GM23338 (cell line): ENCODE results near the gene RORB. TPM values are rescaled to one million over a fixed set of nuclear protein-coding genes. Genes with fewer than 3 reads are reported as not detected.

Experiments used
- ATAC-seq: fragments of 200-7000 bp; cut with Tn5 transposase; 3 replicates; pipeline ENCODE4 v1.9.1; 2020
- DNase-seq: peaks from one replicate; pipeline ENCODE4 v3.0.0-alpha.2; 2015; ENCODE audit warnings: low spot score
- H2AFZ ChIP-seq: fragments of 200-600 bp; sonication (generic); 2 replicates; pipeline ENCODE4 v1.8.0; 2016; ENCODE audit warnings: antibody characterized with exemption, mild to moderate bottlenecking, moderate library complexity
- H3F3A ChIP-seq: fragments of 200-600 bp; sonication (generic); replicated peaks from 2 replicates; pipeline ENCODE4 v1.8.0; 2017; ENCODE audit warnings: antibody characterized with exemption, mixed run types, low read depth
- H3K27ac ChIP-seq: fragments of 200-600 bp; sonication (generic); 2 replicates; pipeline ENCODE4 v1.6.1; 2016; ENCODE audit warnings: low read depth
- H3K27me3 ChIP-seq: fragments of 200-600 bp; sonication (generic); 2 replicates; pipeline ENCODE4 v1.8.0; 2016; ENCODE audit warnings: mild to moderate bottlenecking, mixed run types, moderate library complexity; ENCODE audit not compliant: insufficient read depth
- H3K36me3 ChIP-seq: fragments of 200-600 bp; sonication (generic); 2 replicates; pipeline ENCODE4 v1.8.0; 2016; ENCODE audit warnings: mild to moderate bottlenecking; ENCODE audit not compliant: insufficient read depth
- H3K4me1 ChIP-seq: fragments of 200-600 bp; sonication (generic); 2 replicates; pipeline ENCODE4 v1.8.0; 2016; ENCODE audit warnings: mild to moderate bottlenecking, moderate library complexity; ENCODE audit not compliant: insufficient read depth
- H3K4me2 ChIP-seq: fragments of 200-600 bp; sonication (generic); 2 replicates; pipeline ENCODE4 v1.7.1; 2017; ENCODE audit warnings: mixed run types
- H3K4me3 ChIP-seq: fragments of 200-600 bp; sonication (generic); 2 replicates; pipeline ENCODE4 v1.6.1; 2016; ENCODE audit warnings: mixed run types
- H3K79me2 ChIP-seq: fragments of 200-600 bp; sonication (generic); replicated peaks from 2 replicates; pipeline ENCODE4 v1.8.0; 2017; ENCODE audit warnings: mild to moderate bottlenecking; ENCODE audit not compliant: insufficient read depth
- H3K9me2 ChIP-seq: fragments of 200-600 bp; sonication (generic); 2 replicates; pipeline ENCODE4 v1.8.0; 2017; ENCODE audit not compliant: insufficient read depth
- H4K20me1 ChIP-seq: fragments of 200-600 bp; sonication (generic); replicated peaks from 2 replicates; pipeline ENCODE4 v1.8.0; 2017; ENCODE audit warnings: mild to moderate bottlenecking; ENCODE audit not compliant: insufficient read depth
- H3K27ac Mint-ChIP-seq: 2 replicates; pipeline ENCODE4 v1.8.0; 2020; ENCODE audit warnings: inconsistent platforms, mild to moderate bottlenecking, moderate library complexity, mixed read lengths
- H3K27me3 Mint-ChIP-seq: 3 replicates; pipeline ENCODE4 v1.8.0; 2022; ENCODE audit warnings: low read depth, mild to moderate bottlenecking, moderate library complexity, mixed read lengths, inconsistent platforms; ENCODE audit not compliant: insufficient read depth, poor library complexity
- H3K36me3 Mint-ChIP-seq: 3 replicates; pipeline ENCODE4 v1.8.0; 2021; ENCODE audit warnings: low read depth, mild to moderate bottlenecking, inconsistent platforms, moderate library complexity, mixed read lengths
- H3K4me1 Mint-ChIP-seq: 3 replicates; pipeline ENCODE4 v1.8.0; 2020; ENCODE audit warnings: mild to moderate bottlenecking, inconsistent platforms, mixed read lengths
- H3K4me3 Mint-ChIP-seq: 3 replicates; pipeline ENCODE4 v1.8.0; 2021; ENCODE audit warnings: moderate library complexity, mild to moderate bottlenecking, inconsistent platforms, mixed read lengths
- H3K9me3 Mint-ChIP-seq: 3 replicates; pipeline ENCODE4 v1.8.0; 2020; ENCODE audit warnings: moderate library complexity, mild to moderate bottlenecking, inconsistent platforms, mixed read lengths
- ETS1 ChIP-seq: IDR thresholded peaks from 2 replicates; pipeline ENCODE4 v1.6.1; 2016; ENCODE audit warnings: antibody characterized with exemption
- EZH2 ChIP-seq: fragments of 200-600 bp; sonication (generic); IDR thresholded peaks from one replicate; pipeline ENCODE4 v1.8.0; 2017; ENCODE audit warnings: antibody characterized with exemption, mild to moderate bottlenecking, low read depth; ENCODE audit not compliant: unreplicated experiment
- EZH2phosphoT487 ChIP-seq: fragments of 200-600 bp; sonication (generic); IDR thresholded peaks from one replicate; pipeline ENCODE4 v1.8.1; 2018; ENCODE audit warnings: antibody characterized with exemption; ENCODE audit not compliant: unreplicated experiment
- NANOG ChIP-seq: IDR thresholded peaks from 2 replicates; pipeline ENCODE4 v1.6.1; 2016; ENCODE audit warnings: antibody characterized with exemption, borderline replicate concordance
- POLR2AphosphoS5 ChIP-seq: IDR thresholded peaks from 2 replicates; pipeline ENCODE4 v1.6.1; 2016; ENCODE audit warnings: antibody characterized with exemption, low read depth
- ZNF114 ChIP-seq: fragments of 250-450 bp; sonication (Bioruptor Pico); IDR thresholded peaks from 2 replicates; pipeline ENCODE4 v1.5.0; 2020; ENCODE audit warnings: mild to moderate bottlenecking, moderate library complexity
- ZNF462 ChIP-seq: fragments of 250-450 bp; sonication (Bioruptor Pico); IDR thresholded peaks from 2 replicates; pipeline ENCODE4 v1.5.0; 2020; ENCODE audit warnings: mild to moderate bottlenecking, moderate library complexity
- long read RNA-seq: library from polyadenylated mRNA; unstranded; transcript quantifications from one replicate; pipeline ENCODE4 v2.0.0, GENCODE V29; 2020; ENCODE audit not compliant: unreplicated experiment
- polyA plus RNA-seq: library from polyadenylated mRNA; unstranded; fragments of >200 nt; fragmentation: Nextera tagmentation; extraction: Ambion mirVana; gene quantifications from 2 replicates; pipeline ENCODE4 v1.2.1, GENCODE V29; 2016
- total RNA-seq: library from RNA; depleted of rRNA; stranded (reverse); fragments of >200 nt; shearing (Covaris generic); gene quantifications from 2 replicates; pipeline ENCODE4 v1.2.3, GENCODE V29; 2014; rRNA removed
- TF ChIP-seq, protein P1 (sequence below), 2 experiments: fragments of 200-600 bp in 1 of 2; sonication (generic) in 1 of 2; conservative IDR thresholded peaks; 2 replicates each; pipeline versions ENCODE4 v1.5.1 to v1.6.1; 2016 to 2017; ENCODE audit warnings: antibody characterized with exemption in 2 of 2, low read depth in 2 of 2, mild to moderate bottlenecking in 2 of 2, moderate library complexity in 1 of 2

Gene RORB
- total RNA-seq (2.0 and 4.5 TPM in 2 replicates), polyA plus RNA-seq (0.92 and 1.2 TPM in 2 replicates)
- long read RNA-seq, full-length matches to known transcripts: 1 of 1 reads
- long read RNA-seq, partial matches to known transcripts: 0 of 1 reads
- long read RNA-seq, other reads (novel, unspliced or antisense): 0 of 1 reads

- peaks cover 43% of the 10 kb centered on the region for H3K27me3 Mint-ChIP-seq
- peaks cover 40% of the 10 kb centered on the region for H3K4me1 Mint-ChIP-seq
- ATAC-seq: peak; percentile 69
- peak within 1 kb of the TSS; percentile 99 for H3K4me3 Mint-ChIP-seq
- H3K27ac Mint-ChIP-seq: no peak within 1 kb of the TSS
- Histone ChIP-seq H3F3A (no peaks in the 10 kb centered on the region; the same call in 1 of the 2 replicates), H4K20me1 (no peaks in the 10 kb centered on the region), H3K27ac (no peak within 1 kb of the TSS), H3K79me2 (0 out of 2 replicates have a peak, but pooled peaks cover 4% of the 10 kb centered on the region), H3K4me2 (peak within 1 kb of the TSS; percentile 90), H3K36me3 (no peaks in the 10 kb centered on the region), H3K9me2 (no peaks in the 10 kb centered on the region), H3K4me1 (peaks cover 53% of the 10 kb centered on the region), H3K27me3 (peaks cover 49% of the 10 kb centered on the region), H2AFZ (peak within 1 kb of the TSS; percentile 92), H3K4me3 (peak within 1 kb of the TSS; percentile 79)
- DNase-seq: peak; percentile 93
- no peaks in the 10 kb centered on the region; the same call in 2 of the 3 replicates for H3K36me3 Mint-ChIP-seq
- H3K9me3 Mint-ChIP-seq: no peaks in the 10 kb centered on the region
- peak; percentile 54 for TF ChIP-seq EZH2
- TF ChIP-seq POLR2AphosphoS5: no peak
- TF ChIP-seq, protein P1, sequence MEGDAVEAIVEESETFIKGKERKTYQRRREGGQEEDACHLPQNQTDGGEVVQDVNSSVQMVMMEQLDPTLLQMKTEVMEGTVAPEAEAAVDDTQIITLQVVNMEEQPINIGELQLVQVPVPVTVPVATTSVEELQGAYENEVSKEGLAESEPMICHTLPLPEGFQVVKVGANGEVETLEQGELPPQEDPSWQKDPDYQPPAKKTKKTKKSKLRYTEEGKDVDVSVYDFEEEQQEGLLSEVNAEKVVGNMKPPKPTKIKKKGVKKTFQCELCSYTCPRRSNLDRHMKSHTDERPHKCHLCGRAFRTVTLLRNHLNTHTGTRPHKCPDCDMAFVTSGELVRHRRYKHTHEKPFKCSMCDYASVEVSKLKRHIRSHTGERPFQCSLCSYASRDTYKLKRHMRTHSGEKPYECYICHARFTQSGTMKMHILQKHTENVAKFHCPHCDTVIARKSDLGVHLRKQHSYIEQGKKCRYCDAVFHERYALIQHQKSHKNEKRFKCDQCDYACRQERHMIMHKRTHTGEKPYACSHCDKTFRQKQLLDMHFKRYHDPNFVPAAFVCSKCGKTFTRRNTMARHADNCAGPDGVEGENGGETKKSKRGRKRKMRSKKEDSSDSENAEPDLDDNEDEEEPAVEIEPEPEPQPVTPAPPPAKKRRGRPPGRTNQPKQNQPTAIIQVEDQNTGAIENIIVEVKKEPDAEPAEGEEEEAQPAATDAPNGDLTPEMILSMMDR (conservative IDR thresholded peaks at IDR 0.05; ENCODE audit: low read depth in 2 of 2): 0 out of 4 replicates have a peak, but pooled peaks of 1 of the 2 experiments have one; percentile 1
These were observed at the start of gene RORB for GRCh38 chr9:74496819-74497747. Gene RORB, plus strand, starts transcription at chr9:74497335. Its CDS starts 642 bp downstream, at chr9:74497977.

- no peak overlapping the region for H3K27ac Mint-ChIP-seq
- no peaks in the 10 kb centered on the region for H3K36me3 Mint-ChIP-seq
- no peaks in the 10 kb centered on the region for H3K36me3 ChIP-seq
- H3K27me3 ChIP-seq: no peaks in the 10 kb centered on the region
- H3K79me2 ChIP-seq: no peaks in the 10 kb centered on the region
- peaks cover 10% of the 10 kb centered on the region for H3K9me2 ChIP-seq
- H2AFZ ChIP-seq: no peak overlapping the region
- H3K4me3 ChIP-seq: no peak overlapping the region
- H3K27ac ChIP-seq: no peak overlapping the region
- H3K4me1 Mint-ChIP-seq: no peaks in the 10 kb centered on the region
- no peaks in the 10 kb centered on the region for H4K20me1 ChIP-seq
- no peaks in the 10 kb centered on the region for H3K9me3 Mint-ChIP-seq
- H3K4me1 ChIP-seq: no peaks in the 10 kb centered on the region
- H3K4me3 Mint-ChIP-seq: no peak overlapping the region
- ATAC-seq (no peak), DNase-seq (no peak)
- no peaks in the 10 kb centered on the region for H3F3A ChIP-seq
- H3K4me2 ChIP-seq: no peak overlapping the region
- no peaks in the 10 kb centered on the region for H3K27me3 Mint-ChIP-seq
- no peak for TF ChIP-seq EZH2phosphoT487
- no peak for TF ChIP-seq ETS1
- TF ChIP-seq ZNF462: no peak
- no peak for TF ChIP-seq EZH2
- TF ChIP-seq NANOG: no peak
- no peak for TF ChIP-seq ZNF114
These were observed 49.5 kb upstream of the RORB start for GRCh38 chr9:74447451-74448193.
